HG02642 (cell line): ENCODE measurements around the gene PLS3.

Experiments
- ATAC-seq: cut with Tn5 transposase; IDR thresholded peaks from one replicate; pipeline ENCODE4 v1.9.1; 2021; ENCODE audit warnings: mild to moderate bottlenecking; ENCODE audit not compliant: unreplicated experiment, poor library complexity

Gene PLS3

GRCh38 chrX:115563633-115564162 is 2.7 kb downstream of the PLS3 start:
- no peak for ATAC-seq

GRCh38 chrX:115564243-115564642 is 3.3 kb downstream of the PLS3 start:
- no peak for ATAC-seq

DNA sequence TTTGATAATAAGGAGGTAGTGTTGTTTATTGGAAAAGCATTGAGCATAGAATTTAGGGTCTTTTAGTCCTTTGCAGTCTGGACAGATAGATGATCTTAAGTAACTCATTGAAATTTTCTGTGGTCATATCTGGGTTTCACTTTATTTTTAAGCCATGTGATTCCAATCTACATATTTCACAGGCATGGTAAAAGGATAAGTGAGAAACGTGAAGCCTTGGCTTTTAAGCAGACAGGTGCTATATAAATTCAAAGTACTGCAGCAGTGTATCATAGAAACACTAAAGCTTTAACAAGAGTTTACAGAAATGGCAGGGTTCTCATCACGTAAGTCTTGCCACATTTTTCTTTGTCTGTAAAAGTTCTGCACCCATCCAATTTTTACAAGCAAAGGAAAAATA is 4.9 kb downstream of the PLS3 start:
- ATAC-seq: no peak

- no peak for ATAC-seq
These were observed 10.7 kb downstream of the PLS3 start for GRCh38 chrX:115571712-115572111.

GRCh38 chrX:115573185-115573584 is 12.2 kb downstream of the PLS3 start:
- ATAC-seq: no peak

DNA sequence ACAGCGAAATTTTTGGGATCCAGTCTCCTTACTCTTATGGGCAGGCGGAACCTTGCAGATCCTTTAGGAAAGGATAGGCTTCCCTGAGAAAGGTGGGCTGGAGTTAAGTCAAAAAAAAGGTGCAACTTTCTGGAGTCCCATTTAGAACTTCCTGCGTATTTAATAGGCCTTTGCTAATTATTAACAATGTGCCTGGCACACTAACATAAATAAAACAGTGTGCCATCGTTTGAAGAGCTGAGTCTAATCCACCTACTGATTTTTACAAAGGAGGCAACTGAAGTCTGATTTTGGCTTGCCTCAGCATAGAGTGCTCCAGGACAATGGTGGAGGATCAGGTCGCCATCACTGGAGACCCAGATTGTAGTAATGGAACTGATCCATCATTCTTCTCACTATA is 15.7 kb downstream of the PLS3 start:
- no peak for ATAC-seq

- no peak for ATAC-seq
These were observed 18.4 kb downstream of the PLS3 start for GRCh38 chrX:115579327-115579726.

DNA sequence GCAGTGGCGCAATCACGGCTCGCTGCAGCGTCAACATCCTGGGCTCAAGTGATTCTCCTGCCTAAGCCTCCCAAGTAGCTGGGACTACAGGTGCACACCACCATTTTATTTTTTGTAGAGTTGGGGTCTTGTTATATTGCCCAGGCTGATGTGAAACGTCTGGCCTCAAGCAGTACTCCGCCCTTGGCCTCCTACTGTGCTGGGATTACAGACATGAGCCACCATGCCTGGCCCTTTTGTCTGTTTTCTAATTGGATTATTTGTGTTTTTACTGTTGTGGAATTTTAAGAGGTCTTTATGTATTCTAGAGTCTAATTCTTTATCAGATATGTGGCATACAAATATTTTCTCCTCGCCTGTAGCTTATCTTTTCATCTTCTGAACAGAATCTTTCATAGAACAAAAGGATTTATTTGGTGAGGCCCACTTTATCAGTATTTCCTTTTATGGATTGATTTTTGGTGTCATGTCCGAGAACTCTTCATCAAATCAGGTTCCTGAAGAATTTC is 18.9 kb downstream of the PLS3 start:
- ATAC-seq: no peak

- no peak for ATAC-seq
These were observed 21.0 kb downstream of the PLS3 start for GRCh38 chrX:115581759-115582615.

DNA sequence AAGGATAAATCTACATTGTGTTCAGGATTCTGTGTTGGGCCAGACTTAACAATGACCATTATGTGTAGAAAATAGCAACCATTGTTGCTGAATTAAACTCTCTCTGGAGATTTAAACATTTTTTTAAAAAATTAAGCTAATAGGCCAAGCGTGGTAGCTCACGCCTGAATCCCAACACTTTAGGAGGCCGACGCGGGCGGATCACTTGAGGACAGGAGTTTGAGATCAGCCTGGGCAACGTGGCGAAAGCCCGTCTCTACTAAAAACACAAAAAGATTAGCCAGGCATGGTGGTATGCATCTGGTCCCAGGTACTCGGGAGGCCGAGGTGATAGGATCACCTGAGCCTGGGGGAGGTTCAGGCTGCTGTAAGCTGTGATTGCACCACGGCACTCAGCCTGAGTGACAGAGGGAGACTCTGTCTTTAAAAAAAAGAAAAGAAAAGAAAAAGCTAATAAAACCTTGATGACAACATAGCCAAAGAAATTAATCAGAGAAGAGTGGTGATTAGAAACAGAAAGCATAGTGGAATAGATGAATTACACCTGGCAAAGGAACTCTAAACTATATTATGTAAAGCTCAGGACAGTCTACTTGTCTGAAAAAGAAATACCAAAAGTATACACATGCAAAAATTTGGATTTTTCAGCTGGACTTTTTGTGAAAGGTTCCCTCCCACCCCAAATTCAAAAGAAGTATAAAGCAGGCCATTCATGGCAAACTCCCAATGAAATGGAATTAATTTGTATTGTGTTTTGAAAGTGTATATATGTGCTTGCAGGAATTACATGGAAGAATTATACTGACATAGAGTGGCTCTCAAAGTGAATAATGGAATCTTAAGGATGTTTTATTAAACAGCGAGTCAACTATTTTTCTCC is 21.9 kb downstream of the PLS3 start:
- ATAC-seq: no peak

DNA sequence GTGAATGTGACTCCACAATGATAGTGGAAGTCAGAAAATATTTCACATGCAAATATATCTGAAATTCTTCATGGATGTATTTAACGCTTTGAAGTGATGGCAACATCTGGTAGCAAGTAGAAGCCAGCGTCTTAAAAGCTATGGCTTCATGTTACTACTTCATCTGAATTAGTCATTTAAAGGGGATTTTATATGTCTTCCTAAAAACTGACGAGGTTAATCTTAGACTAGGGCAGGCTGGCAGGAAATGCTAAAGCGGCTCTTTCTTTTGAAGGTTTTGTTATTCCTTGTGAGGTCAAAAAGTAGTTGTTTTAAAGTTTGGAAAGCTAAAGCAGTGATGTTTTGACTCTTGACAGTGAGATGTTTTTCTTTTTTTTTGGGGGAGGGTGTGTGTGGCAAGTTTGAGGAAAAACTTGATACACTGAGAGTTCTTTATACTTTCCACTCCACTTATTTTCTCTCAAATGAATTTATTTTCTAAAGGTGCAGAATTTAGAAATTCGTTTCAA is 22.6 kb downstream of the PLS3 start:
- no peak for ATAC-seq

DNA sequence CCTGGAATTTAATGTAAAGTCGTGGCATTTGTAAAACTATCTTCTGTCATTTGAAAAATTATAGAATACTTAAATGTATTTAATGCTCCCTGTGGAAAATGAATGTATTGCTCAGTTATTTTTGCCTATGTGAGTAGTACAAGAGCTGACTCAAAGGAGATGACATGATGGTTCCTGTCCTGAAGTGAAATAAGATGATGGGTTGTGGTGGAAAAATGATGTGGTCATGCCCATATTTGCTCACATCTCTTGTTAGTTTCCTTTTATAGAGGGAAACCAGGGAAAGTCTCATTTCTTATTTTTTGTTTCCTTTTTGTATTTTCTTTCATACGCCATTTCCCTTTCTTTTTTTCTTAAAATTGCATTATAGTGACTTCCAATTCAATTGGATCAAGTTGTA is 23.7 kb downstream of the PLS3 start:
- no peak for ATAC-seq

- ATAC-seq: no peak
These were observed 27.2 kb downstream of the PLS3 start for GRCh38 chrX:115588179-115588578.

GRCh38 chrX:115589419-115589818 is 28.4 kb downstream of the PLS3 start:
- ATAC-seq: no peak

GRCh38 chrX:115591420-115591819 is 30.4 kb downstream of the PLS3 start:
- ATAC-seq: no peak

DNA sequence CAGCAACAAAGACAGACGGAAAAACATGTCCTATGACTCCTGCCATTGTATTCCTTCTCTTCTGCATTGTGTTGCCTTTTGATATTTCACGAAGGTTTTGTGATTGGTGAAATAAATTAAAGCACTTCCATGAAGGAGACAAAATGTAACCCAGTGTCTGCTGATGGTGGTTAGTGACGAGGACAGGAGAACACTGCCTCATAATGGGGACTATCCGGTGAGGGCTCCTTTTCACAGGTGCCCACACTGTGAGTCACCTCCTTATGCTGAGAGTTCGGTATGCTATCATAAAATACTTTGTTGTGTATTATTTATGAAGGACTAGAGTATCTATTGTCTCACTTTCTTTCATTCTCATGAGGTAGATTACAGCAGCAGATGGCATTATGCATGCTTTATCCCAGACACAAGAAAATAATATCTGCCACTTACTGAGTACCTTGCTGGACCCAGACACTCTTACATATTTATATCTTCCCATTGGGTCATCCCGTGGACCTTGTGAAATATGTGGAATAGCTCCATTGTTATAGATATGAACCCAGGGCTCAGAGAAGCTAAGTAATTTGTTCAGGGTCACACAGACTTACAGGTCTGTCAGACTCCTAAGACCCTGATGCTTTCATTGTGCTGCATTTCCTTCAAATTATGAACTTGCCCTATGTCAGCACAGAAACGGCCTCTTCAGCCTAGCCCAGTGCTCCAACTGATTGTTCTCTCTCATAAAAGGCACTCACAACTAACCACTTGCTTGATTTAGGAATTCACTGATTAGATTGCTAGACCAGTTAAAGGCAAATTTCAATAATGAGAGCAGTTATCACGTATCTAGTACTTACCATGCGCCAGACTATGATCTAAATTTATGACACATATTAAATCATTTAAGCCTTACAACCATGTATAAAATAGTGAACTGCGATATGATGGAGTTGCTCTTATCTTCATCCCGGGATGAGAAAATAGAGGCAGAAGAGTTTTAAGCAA is 31.2 kb downstream of the PLS3 start:
- no peak for ATAC-seq

GRCh38 chrX:115592997-115593734 is 32.2 kb downstream of the PLS3 start:
- no peak for ATAC-seq

- ATAC-seq: no peak
These were observed 34.1 kb downstream of the PLS3 start for GRCh38 chrX:115595049-115595448.

GRCh38 chrX:115598556-115598955 is 37.6 kb downstream of the PLS3 start:
- ATAC-seq: no peak
